Measurements from ENCODE around the gene GRHL1. TPM values are rescaled to one million over a fixed set of nuclear protein-coding genes. Genes with fewer than 3 reads are reported as not detected.

Gene GRHL1
- total and polyA plus RNA-seq, 2 of the 8 experiments (the other 6 are each of a cell fraction or from before 2014, with no cell fraction given), result 1.3 to 3.6 TPM

- H3K79me2 ChIP-seq (ENCODE audit: control insufficient read depth in 1 of 2, insufficient read depth in 2 of 2, low read length in 2 of 2), result no peaks in the 10 kb centered on the region
- no peak overlapping the region for H2BK120ac ChIP-seq (replicated peaks; ENCODE audit: low read depth, low read length)
- DNase-seq (ENCODE audit: low read depth in 1 of 2, low spot score in 2 of 2) (no peak), FAIRE-seq (no peak)
- WGBS, 2 experiments (ENCODE audit: extremely low coverage in 1 of 2, insufficient coverage in 1 of 2, insufficient read length in 1 of 2, insufficient replicate concordance in 2 of 2, low coverage in 1 of 2, low lambda C conversion rate in 2 of 2, missing lambda C conversion rate in 1 of 2), result 91% methylated on average over 4 of the region's 4 CpGs; no CpG with 5 or more reads in 1 of the 2 experiments
- H3K4me2 ChIP-seq (ENCODE audit: insufficient read depth in 1 of 2, low read depth in 2 of 2, low read length in 2 of 2), result no peak overlapping the region
- H3K4me3 ChIP-seq (ENCODE audit: extremely low read depth in 1 of 4, insufficient read depth in 2 of 4, low read depth in 3 of 4, low read length in 4 of 4), result no peak overlapping the region
- CTCF ChIA-PET (ENCODE audit: partially characterized antibody), result no interaction called here
- no peak overlapping the region for H3K27ac ChIP-seq (ENCODE audit: low read depth, low read length)
- no peaks in the 10 kb centered on the region for H3K4me1 ChIP-seq (replicated peaks in 1 of 4; ENCODE audit: control insufficient read depth in 3 of 4, insufficient read depth in 4 of 4, low read length in 3 of 4)
- H2BK20ac ChIP-seq (ENCODE audit: low read length), result no peak overlapping the region
- peaks cover 0 to 8% (median 2%) of the 10 kb centered on the region in 4 experiments; a peak in 4 of 8 replicates for H3K36me3 ChIP-seq (ENCODE audit: control insufficient read depth in 2 of 4, insufficient read depth in 4 of 4, low read length in 3 of 4)
- no peak overlapping the region for H3K14ac ChIP-seq (ENCODE audit: insufficient read length)
- H2AK5ac ChIP-seq (ENCODE audit: low read depth, low read length), result no peak overlapping the region
- no peaks in the 10 kb centered on the region for H3K27me3 ChIP-seq (replicated peaks in 1 of 4; ENCODE audit: control insufficient read depth in 3 of 4, extremely low read depth in 1 of 4, insufficient read depth in 3 of 4, low read length in 3 of 4)
- no peak overlapping the region for H4K5ac ChIP-seq (ENCODE audit: insufficient read length, low read depth, low read length)
- H4K20me1 ChIP-seq (replicated peaks in 1 of 2; ENCODE audit: control insufficient read depth in 1 of 2, insufficient read depth in 2 of 2, low read length in 2 of 2), result no peaks in the 10 kb centered on the region
- no peak overlapping the region for H3K56ac ChIP-seq (replicated peaks; ENCODE audit: insufficient read length, low read depth, low read length)
- H2BK5ac ChIP-seq (ENCODE audit: low read depth, low read length), result no peak overlapping the region
- H3K23ac ChIP-seq (ENCODE audit: insufficient read length), result no peak overlapping the region
- no peak overlapping the region for H2BK15ac ChIP-seq (ENCODE audit: low read length)
- H2BK12ac ChIP-seq (ENCODE audit: low read depth, low read length), result no peak overlapping the region
- H3K9me3 ChIP-seq (ENCODE audit: insufficient read depth in 2 of 2, low read depth in 1 of 2, low read length in 1 of 2), result no peaks in the 10 kb centered on the region
- H3K4ac ChIP-seq (replicated peaks; ENCODE audit: insufficient read length, low read depth, low read length), result no peak overlapping the region
- H4K91ac ChIP-seq (replicated peaks; ENCODE audit: insufficient read length, low read length), result no peak overlapping the region
- POLR2A ChIA-PET (ENCODE audit: partially characterized antibody), result no interaction called here
- H2AFZ ChIP-seq (ENCODE audit: low read length), result no peak overlapping the region
- no peaks in the 10 kb centered on the region for H3K79me1 ChIP-seq (ENCODE audit: low read depth, low read length)
- no peak overlapping the region for H3K18ac ChIP-seq (ENCODE audit: extremely low read depth, low read length)
- H4K8ac ChIP-seq (ENCODE audit: extremely low read depth, insufficient read depth, low read length), result no peak overlapping the region
- H3K23me2 ChIP-seq (ENCODE audit: low read depth, low read length), result no peaks in the 10 kb centered on the region
- H3K9ac ChIP-seq (replicated peaks in 1 of 4; ENCODE audit: extremely low read depth in 1 of 4, low read depth in 3 of 4, low read length in 3 of 4), result no peak overlapping the region
- TF ChIP-seq EZH2 (IDR thresholded peaks at IDR 0.05; ENCODE audit: low read depth, low read length, severe bottlenecking) (no peak), BRCA1 (IDR thresholded peaks at IDR 0.05; ENCODE audit: low read depth, low read length) (no peak), CBX8 (IDR thresholded peaks at IDR 0.05; ENCODE audit: borderline replicate concordance, low read depth, low read length) (no peak), RXRA (IDR thresholded peaks at IDR 0.05; ENCODE audit: insufficient read depth, low read depth, low read length) (no peak), FOSL1 (IDR thresholded peaks at IDR 0.05; ENCODE audit: insufficient read depth, low read depth, low read length) (no peak), TCF12 (IDR thresholded peaks at IDR 0.05; ENCODE audit: low read depth, low read length) (no peak), RNF2 (IDR thresholded peaks at IDR 0.05; ENCODE audit: borderline replicate concordance, low read depth, low read length, missing control alignments, poor library complexity, severe bottlenecking) (no peak), POLR2AphosphoS5 (IDR thresholded peaks at IDR 0.05; ENCODE audit: low read depth, low read length) (no peak), TAF7 (optimal IDR thresholded peaks at IDR 0.05; ENCODE audit: borderline replicate concordance, low read depth, low read length) (no peak), POLR2A (IDR thresholded peaks at IDR 0.05; ENCODE audit: control extremely low read depth in 1 of 2, low read depth in 2 of 2, low read length in 2 of 2) (no peak), HDAC6 (IDR thresholded peaks at IDR 0.05; ENCODE audit: low read depth, low read length) (no peak), KDM1A (IDR thresholded peaks at IDR 0.05; ENCODE audit: borderline replicate concordance, low read length) (no peak), TAF1 (IDR thresholded peaks at IDR 0.05; ENCODE audit: low read depth, low read length) (no peak), ZNF274 (IDR thresholded peaks at IDR 0.05; ENCODE audit: borderline replicate concordance, extremely low read depth, low read length) (no peak), PHF8 (conservative IDR thresholded peaks at IDR 0.05; ENCODE audit: low read depth, low read length) (no peak), ASH2L (IDR thresholded peaks at IDR 0.05; ENCODE audit: low read length) (no peak)
Measured at GRCh38 chr2:9912468-9912867, 39.0 kb upstream of the GRHL1 start.

Data from H1 (cell line).